Large intestine (tissue), 3 donors: ENCODE data around the gene MAP3K15. TPM values are rescaled to one million over a fixed set of nuclear protein-coding genes. Genes with fewer than 3 reads are reported as not detected.
A peak's percentile ranks its signal among the peaks of the same experiment; 100 is the strongest.

Source experiments
- DNase-seq, 2 donors: peaks; one replicate each; pipeline versions ENCODE4 v3.0.0 to v3.0.0-alpha.2; 2013
- H3K27ac ChIP-seq: one replicate; pipeline ENCODE4 v1.5.1; 2013; ENCODE audit warnings: low read length
- H3K27me3 ChIP-seq: 2 replicates; pipeline ENCODE4 v1.6.1; 2013; ENCODE audit warnings: low read length; ENCODE audit not compliant: control insufficient read depth, insufficient read depth
- H3K36me3 ChIP-seq: 2 replicates; pipeline ENCODE4 v1.6.1; 2013; ENCODE audit warnings: low read length; ENCODE audit not compliant: control insufficient read depth, insufficient read depth
- H3K4me1 ChIP-seq: one replicate; pipeline ENCODE4 v1.6.1; 2013; ENCODE audit warnings: low read length; ENCODE audit not compliant: control insufficient read depth, insufficient read depth
- H3K4me3 ChIP-seq: one replicate; pipeline ENCODE4 v1.5.1; 2013; ENCODE audit warnings: low read length
- H3K9me3 ChIP-seq: one replicate; pipeline ENCODE4 v1.6.1; 2013; ENCODE audit warnings: mild to moderate bottlenecking, low read depth, low read length, moderate library complexity; ENCODE audit not compliant: control insufficient read depth
- WGBS: methylation state at CpG from one replicate; pipeline ENCODE4 v1.1.5; 2013; ENCODE audit warnings: low lambda C conversion rate; ENCODE audit not compliant: insufficient coverage; 5-methylcytosine and 5-hydroxymethylcytosine counted together
- polyA plus RNA-seq: library from polyadenylated mRNA; unstranded; fragments of 120-200 nt; gene quantifications from one replicate; pipeline ENCODE4 v1.2.1, GENCODE V29; 2013

Gene MAP3K15
- polyA plus RNA-seq, 1 donor, result 0.30 TPM

GRCh38 chrX:19350941-19351384 lies 164.3 kb downstream of the MAP3K15 start:
- Histone ChIP-seq H3K27ac (no peak overlapping the region), H3K4me1 (no peaks in the 10 kb centered on the region), H3K27me3 (no peaks in the 10 kb centered on the region), H3K36me3 (peaks cover 36% of the 10 kb centered on the region), H3K9me3 (no peaks in the 10 kb centered on the region), H3K4me3 (no peak overlapping the region)
- no peak for DNase-seq
- no CpG with 5 or more reads among the region's 8 CpGs for WGBS

- no CpG with 5 or more reads among the region's 2 CpGs for WGBS
- Histone ChIP-seq H3K27ac (no peak overlapping the region), H3K4me3 (no peak overlapping the region), H3K36me3 (peaks cover 24% of the 10 kb centered on the region), H3K4me1 (peaks cover 4% of the 10 kb centered on the region), H3K27me3 (no peaks in the 10 kb centered on the region), H3K9me3 (no peaks in the 10 kb centered on the region)
- DNase-seq, result no peak
These were observed 166.0 kb downstream of the MAP3K15 start for GRCh38 chrX:19349264-19349663.

- Histone ChIP-seq H3K27ac (no peak overlapping the region), H3K36me3 (peaks cover 18% of the 10 kb centered on the region), H3K27me3 (no peaks in the 10 kb centered on the region), H3K4me3 (no peak overlapping the region), H3K4me1 (peaks cover 4% of the 10 kb centered on the region), H3K9me3 (no peaks in the 10 kb centered on the region)
- DNase-seq, result no peak
- WGBS, result no CpG with 5 or more reads among the region's 3 CpGs
These were observed 167.4 kb downstream of the MAP3K15 start for GRCh38 chrX:19347916-19348315.

GRCh38 chrX:19344661-19345060 lies 170.6 kb downstream of the MAP3K15 start:
- Histone ChIP-seq H3K36me3 (peaks cover 3% of the 10 kb centered on the region), H3K4me1 (peaks cover 4% of the 10 kb centered on the region), H3K27me3 (no peaks in the 10 kb centered on the region), H3K27ac (peak overlapping the region; percentile 59), H3K4me3 (peak overlapping the region; percentile 85), H3K9me3 (no peaks in the 10 kb centered on the region)
- WGBS, result no CpG with 5 or more reads among the region's 10 CpGs
- DNase-seq, result peak in 1 of 2 donors; percentile 11

- Histone ChIP-seq H3K27ac (peak within 1 kb of the TSS; percentile 59), H3K4me3 (peak within 1 kb of the TSS; percentile 85), H3K9me3 (no peaks in the 10 kb centered on the region), H3K36me3 (peaks cover 3% of the 10 kb centered on the region), H3K27me3 (no peaks in the 10 kb centered on the region), H3K4me1 (peaks cover 4% of the 10 kb centered on the region)
- WGBS, result no CpG with 5 or more reads among the region's 81 CpGs
- DNase-seq, result peak; percentile 93 to 95
These were observed 171.5 kb downstream of the MAP3K15 start, which contains the start of gene PDHA1 for GRCh38 chrX:19343535-19344408. Gene PDHA1, plus strand, starts transcription at chrX:19343927. Its CDS starts 111 bp downstream, at chrX:19344038.

- H3K27ac ChIP-seq, result peak overlapping the region; percentile 59
- WGBS, result 100% methylated on average over 1 of the region's 11 CpGs
- H3K4me3 ChIP-seq, result peak overlapping the region; percentile 37
- peaks cover 3% of the 10 kb centered on the region for H3K36me3 ChIP-seq
- H3K4me1 ChIP-seq, result peaks cover 4% of the 10 kb centered on the region
- no peak for DNase-seq
- no peaks in the 10 kb centered on the region for H3K9me3 ChIP-seq
- H3K27me3 ChIP-seq, result no peaks in the 10 kb centered on the region
These were observed 172.2 kb downstream of the MAP3K15 start for GRCh38 chrX:19343085-19343534.

- peaks cover 4% of the 10 kb centered on the region for H3K4me1 ChIP-seq
- no peaks in the 10 kb centered on the region for H3K36me3 ChIP-seq
- no CpG with 5 or more reads among the region's 6 CpGs for WGBS
- no peaks in the 10 kb centered on the region for H3K9me3 ChIP-seq
- no peak for DNase-seq
- no peaks in the 10 kb centered on the region for H3K27me3 ChIP-seq
- no peak overlapping the region for H3K27ac ChIP-seq
- no peak overlapping the region for H3K4me3 ChIP-seq
These were observed 172.9 kb downstream of the MAP3K15 start for GRCh38 chrX:19342331-19342906.

GRCh38 chrX:19334945-19335626 lies 180.2 kb downstream of the MAP3K15 start:
- Histone ChIP-seq H3K9me3 (peaks cover 5% of the 10 kb centered on the region), H3K27me3 (no peaks in the 10 kb centered on the region), H3K4me1 (no peaks in the 10 kb centered on the region), H3K36me3 (no peaks in the 10 kb centered on the region), H3K4me3 (no peak overlapping the region), H3K27ac (no peak overlapping the region)
- no CpG with 5 or more reads among the region's 16 CpGs for WGBS
- DNase-seq, result no peak

GRCh38 chrX:19332983-19333382 lies 182.3 kb downstream of the MAP3K15 start:
- Histone ChIP-seq H3K4me3 (no peak overlapping the region), H3K4me1 (no peaks in the 10 kb centered on the region), H3K9me3 (peaks cover 5% of the 10 kb centered on the region), H3K27ac (no peak overlapping the region), H3K36me3 (no peaks in the 10 kb centered on the region), H3K27me3 (no peaks in the 10 kb centered on the region)
- DNase-seq, result no peak
- no CpG with 5 or more reads among the region's 5 CpGs for WGBS

- Histone ChIP-seq H3K4me3 (no peak overlapping the region), H3K4me1 (no peaks in the 10 kb centered on the region), H3K36me3 (no peaks in the 10 kb centered on the region), H3K27ac (no peak overlapping the region), H3K9me3 (peaks cover 5% of the 10 kb centered on the region), H3K27me3 (no peaks in the 10 kb centered on the region)
- DNase-seq, result no peak
- no CpG with 5 or more reads among the region's 10 CpGs for WGBS
These were observed 183.5 kb downstream of the MAP3K15 start for GRCh38 chrX:19331831-19332230.
